Peyer's patch (tissue), 4 donors: Measurements from ENCODE around the gene RNF112.

ENCODE experiments used
- CTCF ChIP-seq, 6 experiments: fragments of 450-650 bp in 4 of 6; fragments of 200-600 bp in 2 of 6; sonication (generic) in 1 of 6; IDR thresholded peaks; one replicate each; pipeline ENCODE4 v1.5.1; 2017 to 2019; ENCODE audit warnings: antibody characterized with exemption in 6 of 6, mild to moderate bottlenecking in 3 of 6, moderate library complexity in 1 of 6
- POLR2A ChIP-seq, 2 donors: fragments of 450-650 bp; IDR thresholded peaks; one replicate each; pipeline ENCODE4 v1.5.1; 2017; ENCODE audit warnings: antibody characterized with exemption in 2 of 2, mild to moderate bottlenecking in 2 of 2, moderate library complexity in 2 of 2

GRCh38 chr17:19412510-19412909 lies 1.5 kb downstream of the RNF112 start:
- TF ChIP-seq POLR2A (IDR thresholded peaks at IDR 0.05) (no peak), CTCF (IDR thresholded peaks at IDR 0.05) (no peak)
